Naive B cell (primary cell): Measurements from ENCODE around the gene DCP1B. TPM values are rescaled to one million over a fixed set of nuclear protein-coding genes. Genes with fewer than 3 reads are reported as not detected.

Experiments
- ATAC-seq, 2 donors: fragments of 150-1000 bp; cut with Tn5 transposase; 2 replicates each; pipeline ENCODE4 v1.10.0; 2021; ENCODE audit warnings: low read depth in 2 of 2, mild to moderate bottlenecking in 2 of 2, moderate library complexity in 2 of 2
- DNase-seq: peaks from one replicate; pipeline ENCODE4 v3.0.0; 2022
- H3K27ac Mint-ChIP-seq, 6 donors: one replicate each; pipeline ENCODE4 v1.8.0; 2020 to 2022; ENCODE audit warnings: mild to moderate bottlenecking in 6 of 6, mixed read lengths in 6 of 6, moderate library complexity in 5 of 6, inconsistent platforms in 2 of 6
- H3K27me3 Mint-ChIP-seq, 3 donors: one replicate each; pipeline ENCODE4 v1.8.0; 2021 to 2022; ENCODE audit warnings: mixed read lengths in 3 of 3, mild to moderate bottlenecking in 1 of 3
- H3K36me3 Mint-ChIP-seq, 2 donors: one replicate each; pipeline ENCODE4 v1.8.0; 2020 to 2022; ENCODE audit warnings: mixed read lengths in 2 of 2, inconsistent platforms in 1 of 2, mild to moderate bottlenecking in 1 of 2
- H3K4me1 Mint-ChIP-seq, 3 donors: one replicate each; pipeline ENCODE4 v1.8.0; 2020 to 2022; ENCODE audit warnings: mixed read lengths in 3 of 3, inconsistent platforms in 1 of 3, mild to moderate bottlenecking in 1 of 3, moderate library complexity in 1 of 3
- H3K4me3 Mint-ChIP-seq, 8 donors: one replicate each; pipeline ENCODE4 v1.8.0; 2020 to 2022; ENCODE audit warnings: mild to moderate bottlenecking in 8 of 8, mixed read lengths in 8 of 8, moderate library complexity in 8 of 8, inconsistent platforms in 2 of 8
- H3K9me3 Mint-ChIP-seq, 7 donors: one replicate each; pipeline ENCODE4 v1.8.0; 2020 to 2022; ENCODE audit warnings: mixed read lengths in 7 of 7, mild to moderate bottlenecking in 5 of 7, inconsistent platforms in 2 of 7, moderate library complexity in 1 of 7
- polyA plus RNA-seq, 6 donors: library from polyadenylated mRNA; unstranded; fragments of 300-500 nt; fragmentation: Illumina TruSeq; gene quantifications; one replicate each; pipeline ENCODE4 v1.2.3, GENCODE V29; 2021; ENCODE audit warnings: low read depth in 6 of 6

Gene DCP1B
- polyA plus RNA-seq, 6 donors from 2014 or later, result 8.5 to 18.6 (median 15.8) TPM

- peaks cover 0 to 3% (median 0%) of the 10 kb centered on the region in 7 donors for H3K9me3 Mint-ChIP-seq
- DNase-seq (no peak), ATAC-seq (peak; percentile 21 to 38)
- H3K4me3 Mint-ChIP-seq, result peak overlapping the region in 5 of 8 donors; percentile 22 to 83 (median 48)
- peaks cover 7 to 17% of the 10 kb centered on the region in 2 donors for H3K36me3 Mint-ChIP-seq
- peaks cover 28 to 40% (median 35%) of the 10 kb centered on the region in 3 donors for H3K4me1 Mint-ChIP-seq
- H3K27ac Mint-ChIP-seq, result peak overlapping the region in 3 of 6 donors; percentile 45 to 84 (median 71)
- peaks cover 2 to 20% (median 20%) of the 10 kb centered on the region in 3 donors for H3K27me3 Mint-ChIP-seq
These were observed 88.9 kb downstream of the DCP1B start for GRCh38 chr12:1915082-1915968.

GRCh38 chr12:1914114-1914911 is 89.9 kb downstream of the DCP1B start:
- Mint-ChIP-seq H3K4me1 (peaks cover 25 to 33% (median 31%) of the 10 kb centered on the region in 3 donors), H3K27me3 (peaks cover 7 to 31% (median 27%) of the 10 kb centered on the region in 3 donors), H3K4me3 (peak overlapping the region in 2 of 8 donors; percentile 9 to 45), H3K27ac (peak overlapping the region in 3 of 6 donors; percentile 16 to 71 (median 45)), H3K36me3 (peaks cover 10 to 21% of the 10 kb centered on the region in 2 donors), H3K9me3 (peaks cover 0 to 3% (median 0%) of the 10 kb centered on the region in 7 donors)
- ATAC-seq (no peak), DNase-seq (no peak)

GRCh38 chr12:1913377-1914113 is 90.7 kb downstream of the DCP1B start:
- Mint-ChIP-seq H3K36me3 (peaks cover 10 to 21% of the 10 kb centered on the region in 2 donors), H3K9me3 (peaks cover 0 to 3% (median 0%) of the 10 kb centered on the region in 7 donors), H3K27me3 (peaks cover 7 to 38% (median 27%) of the 10 kb centered on the region in 3 donors), H3K27ac (peak overlapping the region in 3 of 6 donors; percentile 16 to 45 (median 21)), H3K4me1 (peaks cover 25 to 26% (median 26%) of the 10 kb centered on the region in 3 donors), H3K4me3 (peak overlapping the region in 2 of 8 donors; percentile 9 to 45)
- ATAC-seq, result no peak
- DNase-seq, result no peak

- Mint-ChIP-seq H3K27ac (peak overlapping the region in 1 of 6 donors; percentile 21), H3K4me1 (peaks cover 22 to 26% (median 25%) of the 10 kb centered on the region in 3 donors), H3K4me3 (no peak overlapping the region), H3K9me3 (peaks cover 0 to 4% (median 0%) of the 10 kb centered on the region in 7 donors), H3K27me3 (peaks cover 7 to 38% (median 31%) of the 10 kb centered on the region in 3 donors), H3K36me3 (peaks cover 9 to 22% of the 10 kb centered on the region in 2 donors)
- ATAC-seq (no peak), DNase-seq (no peak)
These were observed 91.5 kb downstream of the DCP1B start for GRCh38 chr12:1912580-1913376.

- Mint-ChIP-seq H3K4me1 (peaks cover 17 to 25% (median 21%) of the 10 kb centered on the region in 3 donors), H3K4me3 (no peak overlapping the region), H3K9me3 (peaks cover 0 to 10% (median 5%) of the 10 kb centered on the region in 7 donors), H3K27me3 (peaks cover 7 to 43% (median 34%) of the 10 kb centered on the region in 3 donors), H3K36me3 (peaks cover 5 to 28% of the 10 kb centered on the region in 2 donors), H3K27ac (peak overlapping the region in 1 of 6 donors; percentile 34)
- DNase-seq, result no peak
- ATAC-seq, result no peak
These were observed 92.4 kb downstream of the DCP1B start for GRCh38 chr12:1911598-1912575.

GRCh38 chr12:1910468-1910867 is 93.8 kb downstream of the DCP1B start:
- peaks cover 10 to 37% (median 22%) of the 10 kb centered on the region in 3 donors for H3K27me3 Mint-ChIP-seq
- ATAC-seq (no peak), DNase-seq (no peak)
- peaks cover 6 to 15% (median 8%) of the 10 kb centered on the region in 3 donors for H3K4me1 Mint-ChIP-seq
- peak overlapping the region in 1 of 6 donors; percentile 27 for H3K27ac Mint-ChIP-seq
- peaks cover 5 to 24% (median 18%) of the 10 kb centered on the region in 7 donors for H3K9me3 Mint-ChIP-seq
- H3K36me3 Mint-ChIP-seq, result peaks cover 5 to 30% of the 10 kb centered on the region in 2 donors
- H3K4me3 Mint-ChIP-seq, result no peak overlapping the region

GRCh38 chr12:1908758-1909157 is 95.5 kb downstream of the DCP1B start:
- Mint-ChIP-seq H3K27ac (no peak overlapping the region), H3K27me3 (peaks cover 10 to 33% (median 15%) of the 10 kb centered on the region in 3 donors), H3K4me1 (peaks cover 6 to 10% (median 8%) of the 10 kb centered on the region in 3 donors), H3K9me3 (peaks cover 7 to 37% (median 30%) of the 10 kb centered on the region in 7 donors), H3K4me3 (peak overlapping the region in 4 of 8 donors; percentile 46 to 69 (median 56)), H3K36me3 (peaks cover 5 to 30% of the 10 kb centered on the region in 2 donors)
- no peak for ATAC-seq
- DNase-seq, result no peak

GRCh38 chr12:1907652-1908611 is 96.3 kb downstream of the DCP1B start:
- H3K27ac Mint-ChIP-seq, result no peak overlapping the region

GRCh38 chr12:1906579-1906978 is 97.7 kb downstream of the DCP1B start:
- Mint-ChIP-seq H3K36me3 (peaks cover 5 to 49% of the 10 kb centered on the region in 2 donors), H3K27ac (peak overlapping the region in 1 of 6 donors; percentile 38), H3K27me3 (peaks cover 10 to 50% (median 25%) of the 10 kb centered on the region in 3 donors), H3K4me1 (peaks cover 6 to 10% (median 8%) of the 10 kb centered on the region in 3 donors), H3K4me3 (peak overlapping the region in 2 of 8 donors; percentile 32 to 74), H3K9me3 (peaks cover 15 to 56% (median 46%) of the 10 kb centered on the region in 7 donors)
- no peak for DNase-seq
- no peak for ATAC-seq

More at GRCh38 chr12:1907652-1908611, 96.3 kb downstream of the DCP1B start:
- H3K36me3 Mint-ChIP-seq, result peaks cover 5 to 35% of the 10 kb centered on the region in 2 donors
- DNase-seq (peak; percentile 42), ATAC-seq (peak; percentile 81 to 83)
- peaks cover 11 to 45% (median 38%) of the 10 kb centered on the region in 7 donors for H3K9me3 Mint-ChIP-seq
- H3K4me3 Mint-ChIP-seq, result peak overlapping the region; percentile 28 to 89 (median 80)
- peaks cover 6 to 10% (median 8%) of the 10 kb centered on the region in 3 donors for H3K4me1 Mint-ChIP-seq
- H3K27me3 Mint-ChIP-seq, result peaks cover 10 to 36% (median 19%) of the 10 kb centered on the region in 3 donors

GRCh38 chr12:1904875-1905274 is 99.4 kb downstream of the DCP1B start:
- H3K9me3 Mint-ChIP-seq, result peaks cover 12 to 64% (median 49%) of the 10 kb centered on the region in 7 donors
- peaks cover 6 to 10% (median 8%) of the 10 kb centered on the region in 3 donors for H3K4me1 Mint-ChIP-seq
- peaks cover 0 to 48% of the 10 kb centered on the region in 2 donors for H3K36me3 Mint-ChIP-seq
- H3K27me3 Mint-ChIP-seq, result peaks cover 4 to 43% (median 20%) of the 10 kb centered on the region in 3 donors
- no peak overlapping the region for H3K4me3 Mint-ChIP-seq
- no peak for ATAC-seq
- no peak for DNase-seq
- H3K27ac Mint-ChIP-seq, result no peak overlapping the region
